HG03060 (cell line): ENCODE data around the gene PDE4D.

Experiments used
- ATAC-seq: cut with Tn5 transposase; IDR thresholded peaks from one replicate; pipeline ENCODE4 v1.9.1; 2021; ENCODE audit warnings: low read depth, moderate number of reproducible peaks; ENCODE audit not compliant: unreplicated experiment

The PDE4D gene

DNA sequence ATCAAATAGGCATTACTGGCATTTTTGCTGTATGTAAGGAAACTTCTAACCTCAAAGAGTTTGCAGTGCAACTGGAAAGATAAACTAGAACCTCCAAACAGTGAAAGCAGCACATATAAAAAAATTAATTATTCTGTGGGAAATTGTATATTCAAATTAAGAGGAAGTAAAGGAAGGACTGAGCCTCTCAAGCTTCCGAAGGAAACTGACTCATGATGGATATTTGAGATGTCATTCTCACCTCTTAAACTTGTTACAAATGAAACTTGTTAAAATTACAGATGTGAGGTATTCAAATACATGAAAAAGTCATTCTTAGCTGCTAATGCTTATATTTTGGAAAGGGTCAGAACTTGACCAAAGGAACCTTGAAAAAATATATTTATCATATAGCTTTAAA lies 538.7 kb downstream of the PDE4D start:
- ATAC-seq = no peak

DNA sequence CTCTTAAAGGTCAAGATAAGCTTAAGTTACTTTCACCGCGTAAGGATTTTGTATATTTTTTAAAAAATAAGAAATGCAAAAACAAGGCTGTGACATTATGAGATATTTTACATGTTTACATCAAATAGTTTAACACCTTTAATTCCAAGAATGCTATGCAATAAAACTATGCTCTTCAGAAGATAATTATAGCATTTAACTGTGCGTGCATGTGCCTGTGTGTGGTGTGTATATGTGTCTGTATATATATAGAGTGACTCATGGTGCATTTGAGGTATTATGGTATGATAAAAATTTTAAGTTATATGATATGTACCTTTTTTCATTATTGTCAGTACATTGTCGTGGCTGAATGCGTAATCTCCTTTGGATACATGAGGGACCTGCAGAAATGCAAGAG lies 539.3 kb downstream of the PDE4D start:
- ATAC-seq = no peak

DNA sequence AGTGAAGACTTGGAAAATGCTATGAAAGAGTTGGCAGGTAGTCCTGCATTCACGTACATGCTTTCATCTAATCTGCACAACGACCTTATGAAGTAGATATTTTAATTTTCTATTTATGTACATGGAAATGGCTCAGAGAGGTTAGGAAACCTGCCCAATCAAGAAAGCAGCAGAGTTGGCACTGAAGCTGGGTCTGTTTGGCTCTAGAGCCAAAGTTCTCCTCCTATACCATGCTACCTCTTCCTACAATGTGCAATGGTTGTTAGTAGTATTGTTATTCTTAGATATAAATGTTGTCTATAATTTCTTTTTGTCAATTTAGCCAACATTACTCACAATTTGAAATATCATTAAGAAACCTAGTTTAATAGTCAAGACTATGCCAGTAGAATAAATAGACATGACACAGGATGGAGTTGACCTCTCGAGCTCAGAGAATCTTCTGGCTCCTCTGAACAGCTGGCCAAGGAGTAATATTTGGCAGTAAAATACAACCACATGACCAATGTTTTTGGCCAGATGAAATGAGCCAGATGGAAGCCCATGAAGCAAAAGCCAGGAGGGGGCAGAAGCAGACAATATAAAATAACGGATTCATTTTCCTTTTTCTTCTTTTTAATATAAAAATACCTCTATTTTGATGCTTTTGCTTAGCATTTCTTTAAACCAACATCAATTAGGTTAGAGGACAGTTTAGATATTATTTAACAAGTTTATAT lies 542.3 kb downstream of the PDE4D start:
- no peak for ATAC-seq

GRCh38 chr5:59348189-59348588 lies 545.3 kb downstream of the PDE4D start:
- no peak for ATAC-seq

- no peak for ATAC-seq
These were observed 546.5 kb downstream of the PDE4D start for GRCh38 chr5:59346982-59347381.

DNA sequence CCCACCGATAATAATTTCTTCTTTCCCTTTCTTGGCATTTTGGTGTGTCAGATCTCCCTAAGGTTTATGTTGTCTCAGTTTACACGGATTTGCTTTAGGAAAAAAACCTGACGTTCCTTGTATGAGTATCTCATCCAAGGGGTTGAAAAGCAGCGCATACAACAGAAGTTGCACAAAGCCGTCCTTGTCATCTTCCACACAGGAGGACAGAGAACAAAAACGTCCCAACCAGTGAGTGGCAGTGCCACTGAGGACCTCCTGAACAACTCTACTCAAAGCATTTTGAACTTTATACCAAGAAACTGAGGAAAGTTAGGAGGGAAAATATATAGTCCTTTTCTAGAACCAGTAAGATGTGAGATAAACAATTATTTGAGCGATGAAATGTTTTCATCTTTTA lies 547.0 kb downstream of the PDE4D start:
- no peak for ATAC-seq

- no peak for ATAC-seq
These were observed 551.3 kb downstream of the PDE4D start for GRCh38 chr5:59342181-59342580.

DNA sequence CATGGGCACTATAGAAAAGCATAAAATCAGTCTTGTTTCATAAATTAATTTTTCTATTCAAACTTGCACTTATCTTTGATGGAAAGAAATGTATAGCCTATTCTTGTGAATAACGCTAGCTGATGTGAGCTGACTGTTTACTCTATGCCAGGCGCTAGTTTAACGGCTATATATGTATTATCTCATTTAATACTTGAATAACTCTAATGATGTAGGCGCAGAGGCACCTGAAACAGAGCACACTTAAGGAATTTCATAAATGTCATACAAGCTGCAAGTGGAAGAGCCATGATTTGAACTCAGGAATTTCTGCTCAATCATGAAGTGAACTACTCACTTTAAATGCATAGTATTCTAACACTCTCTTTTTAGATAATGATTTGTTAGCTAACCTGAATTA lies 551.8 kb downstream of the PDE4D start:
- ATAC-seq = no peak

DNA sequence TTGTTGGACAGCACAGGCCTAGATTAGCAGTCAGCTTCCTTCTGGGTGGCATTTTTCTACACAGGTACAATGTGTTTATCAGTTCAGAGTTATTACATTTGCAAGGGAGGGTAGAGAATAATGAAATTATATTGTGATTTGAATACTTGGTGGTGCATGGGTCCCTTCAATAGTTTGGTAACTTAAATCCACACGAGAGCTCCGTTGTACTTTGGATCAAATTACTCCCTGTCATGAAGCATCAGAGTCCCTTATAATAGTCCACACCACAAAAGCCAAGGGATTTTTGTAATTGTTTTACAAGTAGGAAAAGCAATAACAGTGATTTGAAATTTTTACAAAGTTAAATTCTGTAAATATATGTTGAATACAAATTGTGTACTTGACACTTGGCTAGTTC lies 552.4 kb downstream of the PDE4D start:
- no peak for ATAC-seq

- ATAC-seq = no peak
These were observed 552.9 kb downstream of the PDE4D start for GRCh38 chr5:59340637-59341036.

- no peak for ATAC-seq
These were observed 556.3 kb downstream of the PDE4D start for GRCh38 chr5:59337240-59337639.

- ATAC-seq = no peak
These were observed 558.0 kb downstream of the PDE4D start for GRCh38 chr5:59335544-59335943.

GRCh38 chr5:59333416-59333815 lies 560.1 kb downstream of the PDE4D start:
- ATAC-seq = no peak

DNA sequence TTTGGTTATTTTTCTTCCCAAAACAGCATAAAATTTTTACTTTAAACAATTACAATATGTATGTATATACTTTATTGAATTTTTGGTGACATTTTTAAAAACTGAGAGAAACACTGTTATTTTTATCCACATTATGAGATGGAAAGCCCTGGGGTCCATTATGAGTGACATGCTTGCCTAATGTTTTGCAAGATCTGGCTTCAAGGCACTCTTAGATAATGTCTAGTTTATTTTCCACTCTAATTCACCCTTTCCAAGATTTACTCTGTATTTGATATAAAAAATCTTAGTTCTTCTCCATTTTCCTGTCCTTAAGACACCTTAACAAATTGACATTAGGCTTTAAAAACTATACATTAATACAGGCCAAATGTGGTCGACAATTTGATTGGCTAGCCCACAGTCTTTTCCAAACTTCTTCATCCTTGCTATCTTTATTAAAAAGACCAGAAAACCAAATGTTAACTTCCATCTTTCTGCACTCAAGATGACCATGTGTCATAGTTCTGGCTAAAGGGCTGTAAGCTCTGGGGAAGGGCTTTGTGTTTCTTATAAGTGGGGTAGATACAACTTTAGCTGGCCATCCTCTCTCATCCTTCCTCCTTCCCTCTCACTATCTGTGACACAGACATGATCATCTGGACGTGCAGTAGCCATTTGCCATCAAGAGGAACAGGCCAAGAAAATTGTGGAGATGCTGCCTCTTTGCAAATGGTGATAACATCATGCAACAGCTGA lies 561.1 kb downstream of the PDE4D start:
- no peak for ATAC-seq

GRCh38 chr5:59330680-59331079 lies 562.8 kb downstream of the PDE4D start:
- ATAC-seq = no peak

DNA sequence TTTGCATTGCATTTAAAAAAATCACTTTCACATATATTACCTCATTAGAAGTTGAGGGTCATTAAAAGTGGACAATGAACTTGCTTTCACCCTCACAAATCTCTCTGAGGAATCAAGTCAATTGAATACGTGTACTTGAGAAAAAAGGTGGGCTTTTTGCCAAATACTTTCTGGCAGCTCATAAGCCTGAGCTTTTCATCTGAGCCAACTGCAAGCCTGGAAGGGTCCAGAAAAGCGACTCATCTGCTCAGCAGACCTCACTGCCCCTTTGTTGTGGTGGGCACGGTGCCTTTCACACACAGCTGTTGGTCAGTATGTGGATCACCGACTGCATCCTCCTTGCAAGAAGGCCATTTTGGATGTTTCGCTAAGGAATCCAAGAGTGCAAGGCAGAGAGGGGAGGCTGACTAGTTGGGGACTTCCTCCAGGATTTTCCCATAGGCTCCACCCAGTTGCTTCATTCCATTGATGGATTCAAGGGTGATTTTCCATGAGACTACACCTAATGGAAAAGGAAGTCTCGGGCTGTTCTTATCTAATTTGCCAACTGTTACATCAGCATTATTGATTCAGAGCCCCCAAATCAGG lies 564.7 kb downstream of the PDE4D start:
- ATAC-seq = no peak

DNA sequence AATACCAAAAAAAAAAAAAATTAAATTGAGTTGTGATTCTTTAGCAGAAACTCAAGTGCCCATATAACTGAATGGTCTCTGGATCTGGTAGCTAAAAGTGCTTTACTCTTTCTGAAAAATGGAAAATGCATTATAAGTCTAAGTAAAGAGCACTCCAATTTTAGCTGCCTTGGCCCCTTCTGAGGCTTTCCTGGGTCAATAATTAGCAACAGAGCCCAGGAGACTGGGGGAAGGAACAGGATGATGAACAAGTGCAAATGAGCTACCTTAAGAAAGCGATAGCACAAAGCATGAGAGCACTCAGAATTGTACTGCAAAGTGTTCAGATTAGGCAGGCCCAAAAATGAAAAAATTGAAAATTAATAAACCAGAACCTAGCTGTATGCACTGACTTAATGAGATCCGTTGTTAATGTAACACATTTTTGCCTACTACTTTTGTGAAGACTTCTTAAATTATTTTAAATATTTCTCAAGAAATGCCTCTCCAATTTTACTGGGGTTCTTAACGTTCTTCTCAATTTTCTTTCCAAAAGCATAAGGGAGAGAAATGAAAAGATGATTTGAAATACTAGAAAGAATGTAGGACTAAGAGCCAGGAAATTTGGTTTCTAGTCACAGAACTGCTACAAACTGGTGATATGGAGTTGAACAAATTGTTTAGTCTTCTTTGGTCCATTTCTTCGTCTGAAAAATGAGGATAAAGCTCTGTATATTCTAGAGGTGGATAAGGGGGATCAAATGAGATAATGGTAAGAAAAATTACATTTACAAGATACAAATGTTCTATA lies 566.1 kb downstream of the PDE4D start:
- ATAC-seq = no peak

DNA sequence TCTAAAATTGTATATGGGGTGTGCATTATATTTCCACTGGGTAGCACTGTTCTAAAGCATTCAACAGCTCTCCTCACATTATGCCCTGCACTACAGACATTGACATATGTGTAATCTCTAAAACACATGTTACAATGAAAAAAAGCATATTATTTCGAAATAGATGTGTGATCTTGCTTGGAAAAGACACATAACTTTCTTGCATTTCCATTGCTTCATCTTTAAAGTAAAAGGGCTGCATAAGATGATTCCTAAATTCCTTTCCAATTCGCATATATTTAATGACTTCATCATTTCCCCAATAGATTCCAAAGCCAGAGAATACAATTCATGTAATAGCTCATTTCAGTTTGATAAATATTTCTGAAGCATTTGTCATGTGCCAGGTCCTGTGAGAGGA lies 566.9 kb downstream of the PDE4D start:
- ATAC-seq = no peak

DNA sequence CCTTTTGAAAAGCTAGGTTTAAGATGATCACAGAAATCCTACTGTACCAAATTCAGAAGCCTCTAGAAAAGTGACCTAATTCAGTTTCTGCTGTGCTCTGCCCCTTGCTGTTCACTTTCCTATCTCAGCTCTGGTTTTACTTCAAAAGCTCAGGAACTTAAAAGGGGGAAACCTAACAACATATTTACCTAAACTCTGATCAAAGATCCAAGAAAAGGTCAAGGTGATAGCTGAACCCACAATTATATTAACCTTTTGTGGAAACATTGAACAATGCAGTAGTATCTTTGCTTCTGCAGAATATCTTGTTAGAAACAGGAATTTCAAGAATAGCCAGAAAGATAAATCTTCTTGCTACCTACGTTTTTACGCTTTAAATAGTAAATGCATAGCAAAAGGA lies 568.5 kb downstream of the PDE4D start:
- no peak for ATAC-seq

- ATAC-seq = no peak
These were observed 570.6 kb downstream of the PDE4D start for GRCh38 chr5:59322894-59323293.

- ATAC-seq = no peak
These were observed 571.5 kb downstream of the PDE4D start for GRCh38 chr5:59322058-59322457.
